ENCODE data around the gene ELK1. TPM values are rescaled to one million over a fixed set of nuclear protein-coding genes. Genes with fewer than 3 reads are reported as not detected.

The ELK1 gene
- total and polyA plus RNA-seq, 2 of the 8 experiments (the other 6 are each of a cell fraction or from before 2014, with no cell fraction given): 31.9 to 42.2 TPM

DNA sequence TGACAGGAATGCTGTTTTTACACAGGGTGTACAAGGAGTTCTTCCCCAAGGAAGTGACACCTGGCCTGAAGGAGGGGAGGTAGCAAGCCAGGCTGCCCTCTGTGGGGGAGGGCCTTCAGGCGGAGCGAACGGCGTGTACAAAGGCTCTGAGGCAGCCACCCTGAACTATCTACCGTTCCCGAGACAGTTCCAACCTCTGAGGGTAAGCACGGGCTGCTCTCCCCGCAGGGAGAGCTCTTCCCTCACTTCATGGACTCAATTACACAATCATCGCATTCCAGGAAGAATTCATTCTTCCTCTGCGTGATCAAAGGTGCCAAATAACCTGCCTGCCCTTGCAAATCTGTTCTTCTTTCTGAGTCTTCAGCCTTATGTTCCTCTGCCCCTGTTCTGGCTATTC, 4.8 kb downstream of the ELK1 start (continued):
- TF ChIP-seq CTCF (IDR thresholded peaks at IDR 0.05; ENCODE audit: control extremely low read depth in 1 of 3, insufficient read depth in 1 of 3, low read depth in 1 of 3, low read length in 3 of 3) (no peak), SP2 (IDR thresholded peaks at IDR 0.05; ENCODE audit: low read length) (no peak)

Measured in H1 (cell line).